Astrocyte (in vitro differentiated cells and primary cell): Measurements from ENCODE around the gene IL25.

Experiments used
- EZH2 ChIP-seq: IDR thresholded peaks from 2 replicates; pipeline ENCODE4 v1.6.1; 2012; ENCODE audit warnings: mild to moderate bottlenecking, low read length, inconsistent platforms; ENCODE audit not compliant: insufficient read depth
- TF ChIP-seq, protein P1 (sequence below): IDR thresholded peaks from 2 replicates; pipeline ENCODE4 v1.5.1; 2011; ENCODE audit warnings: low read depth, mild to moderate bottlenecking, inconsistent platforms, low read length, moderate library complexity; ENCODE audit not compliant: insufficient read depth

DNA sequence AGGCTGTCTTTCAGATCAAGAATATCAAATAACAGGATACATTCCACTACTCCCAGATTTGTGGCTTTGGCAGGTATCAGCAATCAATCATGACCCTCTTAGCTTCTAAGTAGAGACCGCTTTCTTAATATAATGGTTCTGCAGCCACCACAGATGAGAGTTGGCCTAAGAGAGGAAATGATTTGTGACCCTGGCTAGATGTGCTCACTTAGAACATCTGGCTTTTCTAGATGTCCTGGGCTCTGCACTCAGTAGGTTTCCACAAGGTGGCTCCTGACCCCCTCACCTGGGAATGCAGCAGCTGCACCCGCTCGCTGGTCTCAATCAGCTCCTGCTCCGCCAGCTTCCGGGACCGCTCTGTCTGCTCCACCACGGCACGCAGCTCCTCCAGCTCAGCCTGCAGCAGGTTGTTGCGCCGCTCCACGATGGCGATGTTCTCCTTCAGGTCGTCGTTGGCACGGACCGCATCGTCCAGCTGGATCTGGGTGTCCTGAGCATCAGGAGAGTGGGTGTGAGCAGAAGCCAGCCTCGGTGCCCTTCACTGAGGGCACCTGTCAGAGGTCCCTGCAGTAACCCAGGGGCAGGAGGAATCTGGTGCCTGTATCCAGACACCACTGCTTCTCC, 13.1 kb downstream of the IL25 start:
- TF ChIP-seq, protein P1, sequence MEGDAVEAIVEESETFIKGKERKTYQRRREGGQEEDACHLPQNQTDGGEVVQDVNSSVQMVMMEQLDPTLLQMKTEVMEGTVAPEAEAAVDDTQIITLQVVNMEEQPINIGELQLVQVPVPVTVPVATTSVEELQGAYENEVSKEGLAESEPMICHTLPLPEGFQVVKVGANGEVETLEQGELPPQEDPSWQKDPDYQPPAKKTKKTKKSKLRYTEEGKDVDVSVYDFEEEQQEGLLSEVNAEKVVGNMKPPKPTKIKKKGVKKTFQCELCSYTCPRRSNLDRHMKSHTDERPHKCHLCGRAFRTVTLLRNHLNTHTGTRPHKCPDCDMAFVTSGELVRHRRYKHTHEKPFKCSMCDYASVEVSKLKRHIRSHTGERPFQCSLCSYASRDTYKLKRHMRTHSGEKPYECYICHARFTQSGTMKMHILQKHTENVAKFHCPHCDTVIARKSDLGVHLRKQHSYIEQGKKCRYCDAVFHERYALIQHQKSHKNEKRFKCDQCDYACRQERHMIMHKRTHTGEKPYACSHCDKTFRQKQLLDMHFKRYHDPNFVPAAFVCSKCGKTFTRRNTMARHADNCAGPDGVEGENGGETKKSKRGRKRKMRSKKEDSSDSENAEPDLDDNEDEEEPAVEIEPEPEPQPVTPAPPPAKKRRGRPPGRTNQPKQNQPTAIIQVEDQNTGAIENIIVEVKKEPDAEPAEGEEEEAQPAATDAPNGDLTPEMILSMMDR = no peak
- no peak for TF ChIP-seq EZH2
